ENCODE data around the gene NOB1.

GRCh38 chr16:69706975-69707340 lies 47.8 kb downstream of the NOB1 start:
- TF ChIP-seq YY1 (IDR thresholded peaks at IDR 0.05; ENCODE audit: extremely low read depth, insufficient replicate concordance, low read depth, low read length) (no peak), REST (IDR thresholded peaks at IDR 0.05; ENCODE audit: low read depth) (no peak), CTCF (IDR thresholded peaks at IDR 0.05 in 2 of 3, conservative IDR thresholded peaks at IDR 0.05 in 1 of 3; ENCODE audit: borderline replicate concordance in 1 of 3, insufficient read depth in 1 of 3, low read depth in 2 of 3, low read length in 2 of 3) (no peak), ELF1 (IDR thresholded peaks at IDR 0.05; ENCODE audit: borderline replicate concordance, low read depth) (no peak), POLR2AphosphoS5 (IDR thresholded peaks at IDR 0.05; ENCODE audit: low read depth, low read length) (no peak), CBX3 (IDR thresholded peaks at IDR 0.05; ENCODE audit: low read depth) (no peak), POLR2A (IDR thresholded peaks at IDR 0.05; ENCODE audit: borderline replicate concordance, extremely low read depth, insufficient read depth, insufficient read length) (no peak), ZNF274 (IDR thresholded peaks at IDR 0.05; ENCODE audit: low read depth, low read length) (no peak), EZH2 (IDR thresholded peaks at IDR 0.05) (no peak), SP1 (IDR thresholded peaks at IDR 0.05; ENCODE audit: low read depth) (no peak), JUND (IDR thresholded peaks at IDR 0.05) (no peak)
